Keratinocyte (primary cell): ENCODE results near the gene LRRC28. TPM values are rescaled to one million over a fixed set of nuclear protein-coding genes. Genes with fewer than 3 reads are reported as not detected.

ENCODE experiments used
- DNase-seq: peaks from one replicate; pipeline ENCODE4 v3.0.0-alpha.2; 2011; ENCODE audit warnings: low read depth, missing footprints, low spot score
- FAIRE-seq: peaks from 2 replicates; lab custom pipeline; 2011; peaks lifted over from hg19 to GRCh38; lab: Jason Lieb, UNC
- H2AFZ ChIP-seq: 2 replicates; pipeline ENCODE4 v1.6.0; 2012; ENCODE audit warnings: low read length, control low read depth, inconsistent platforms; ENCODE audit not compliant: control insufficient read depth
- H3K27ac ChIP-seq: 2 replicates; pipeline ENCODE4 v1.5.1; 2011; ENCODE audit warnings: low read length; ENCODE audit not compliant: control insufficient read depth, insufficient read depth
- H3K27me3 ChIP-seq: 3 replicates; pipeline ENCODE4 v1.6.0; 2011; ENCODE audit warnings: low read length; ENCODE audit not compliant: control insufficient read depth, insufficient read depth; ENCODE audit errors: extremely low read depth
- H3K36me3 ChIP-seq, 2 experiments: 2 replicates in 1 of 2; 3 replicates in 1 of 2; pipeline ENCODE4 v1.5.1; 2011; ENCODE audit warnings: low read length in 2 of 2, mild to moderate bottlenecking in 1 of 2; ENCODE audit not compliant: control insufficient read depth in 2 of 2, insufficient read depth in 2 of 2; ENCODE audit errors: extremely low read depth in 1 of 2
- H3K4me1 ChIP-seq: 3 replicates; pipeline ENCODE4 v1.5.1; 2011; ENCODE audit warnings: low read length; ENCODE audit not compliant: control insufficient read depth, insufficient read depth; ENCODE audit errors: extremely low read depth
- H3K4me2 ChIP-seq: 3 replicates; pipeline ENCODE4 v1.6.0; 2011; ENCODE audit warnings: low read depth, low read length; ENCODE audit not compliant: control insufficient read depth, insufficient read depth; ENCODE audit errors: extremely low read depth
- H3K4me3 ChIP-seq, 3 experiments: fragments of 200-600 bp in 1 of 3; sonication (generic) in 1 of 3; 2 replicates in 2 of 3; 3 replicates in 1 of 3; pipeline ENCODE4 v1.5.1; 2011 to 2016; ENCODE audit warnings: low read length in 3 of 3, mild to moderate bottlenecking in 3 of 3, control low read depth in 2 of 3, inconsistent platforms in 1 of 3, low read depth in 1 of 3, mixed read lengths in 1 of 3, mixed run types in 1 of 3, moderate library complexity in 1 of 3; ENCODE audit not compliant: control insufficient read depth in 2 of 3, insufficient read depth in 2 of 3; ENCODE audit errors: extremely low read depth in 1 of 3
- H3K79me2 ChIP-seq: 2 replicates; pipeline ENCODE4 v1.6.0; 2012; ENCODE audit warnings: low read length; ENCODE audit not compliant: control insufficient read depth, insufficient read depth
- H3K9ac ChIP-seq: 3 replicates; pipeline ENCODE4 v1.6.0; 2011; ENCODE audit warnings: low read length; ENCODE audit not compliant: control insufficient read depth, insufficient read depth; ENCODE audit errors: extremely low read depth
- H3K9me1 ChIP-seq: 3 replicates; pipeline ENCODE4 v1.6.0; 2011; ENCODE audit warnings: low read length; ENCODE audit not compliant: control insufficient read depth, insufficient read depth; ENCODE audit errors: extremely low read depth
- H3K9me3 ChIP-seq: 2 replicates; pipeline ENCODE4 v1.5.1; 2012; ENCODE audit warnings: low read depth, low read length; ENCODE audit not compliant: control insufficient read depth
- H4K20me1 ChIP-seq: 3 replicates; pipeline ENCODE4 v1.6.0; 2011; ENCODE audit warnings: low read length; ENCODE audit not compliant: control insufficient read depth, insufficient read depth; ENCODE audit errors: extremely low read depth
- CTCF ChIP-seq, 3 experiments: IDR thresholded peaks in 1 of 3; conservative IDR thresholded peaks in 1 of 3; optimal IDR thresholded peaks in 1 of 3; 2 replicates in 2 of 3; 3 replicates in 1 of 3; pipeline versions ENCODE3 to v1.5.1; 2011; ENCODE audit warnings: low read length in 3 of 3, mild to moderate bottlenecking in 3 of 3, moderate library complexity in 2 of 3, control low read depth in 1 of 3, inconsistent platforms in 1 of 3; ENCODE audit not compliant: insufficient read depth in 2 of 3; ENCODE audit errors: extremely low read depth in 1 of 3
- EZH2 ChIP-seq: IDR thresholded peaks from one replicate; pipeline ENCODE4 v1.6.1; 2012; ENCODE audit warnings: inconsistent platforms, mild to moderate bottlenecking, low read length, moderate library complexity
- dilution Hi-C: fragments of 300-500 bp; cut with MboI; formaldehyde crosslinking; loops from one replicate; pipeline ENCODE4 v1.7.0; 2020; ENCODE audit warnings: low sequenced_read_pairs; ENCODE audit not compliant: extremely low pct_ligation_motif_present
- polyA plus RNA-seq, 5 experiments: library from polyadenylated mRNA; depleted of rRNA in 3 of 5; stranded (reverse) in 3 of 5; stranded (forward) in 1 of 5; unstranded in 1 of 5; fragments of >200 nt; gene quantifications; 1 replicate in 1 of 5; 2 replicates in 3 of 5; 3 replicates in 1 of 5; pipeline versions ENCODE4 v1.2.1 to v1.2.3, GENCODE V29; 2011 to 2012; ENCODE audit warnings: missing spikeins in 2 of 5, low read depth in 1 of 5, low replicate concordance in 1 of 5

The LRRC28 gene
- polyA plus RNA-seq, 1 donor (not counting 4 experiments of a cell fraction or from before 2014, with no cell fraction given), result 25.1 TPM

GRCh38 chr15:99210334-99210733 lies 40.9 kb upstream of the LRRC28 start:
- H3K36me3 ChIP-seq, result peaks cover 0 to under 1% of the 10 kb centered on the region in 2 experiments
- H3K4me2 ChIP-seq, result no peak overlapping the region
- no peak overlapping the region for H3K4me3 ChIP-seq
- H2AFZ ChIP-seq, result no peak overlapping the region
- no peaks in the 10 kb centered on the region for H3K9me3 ChIP-seq
- dilution Hi-C loops, result no loop called here
- H3K9me1 ChIP-seq, result no peaks in the 10 kb centered on the region
- no peak overlapping the region for H3K9ac ChIP-seq
- no peak for DNase-seq
- no peaks in the 10 kb centered on the region for H3K27me3 ChIP-seq
- no peak for TF ChIP-seq CTCF (optimal IDR thresholded peaks at IDR 0.05 in 1 of 3, IDR thresholded peaks at IDR 0.05 in 1 of 3, conservative IDR thresholded peaks at IDR 0.05 in 1 of 3; ENCODE audit: extremely low read depth in 1 of 3, insufficient read depth in 2 of 3, low read length in 3 of 3)
- no peak for TF ChIP-seq EZH2
- no peaks in the 10 kb centered on the region for H4K20me1 ChIP-seq
- H3K27ac ChIP-seq, result no peak overlapping the region
- FAIRE-seq, result no peak
- no peaks in the 10 kb centered on the region for H3K79me2 ChIP-seq
- H3K4me1 ChIP-seq, result no peaks in the 10 kb centered on the region

GRCh38 chr15:99211926-99212325 lies 39.4 kb upstream of the LRRC28 start:
- no peak overlapping the region for H2AFZ ChIP-seq
- no peak overlapping the region for H3K9ac ChIP-seq
- no peak for FAIRE-seq
- H3K9me3 ChIP-seq, result no peaks in the 10 kb centered on the region
- no peaks in the 10 kb centered on the region for H3K27me3 ChIP-seq
- H4K20me1 ChIP-seq, result no peaks in the 10 kb centered on the region
- DNase-seq, result no peak
- no peak overlapping the region for H3K4me2 ChIP-seq
- H3K9me1 ChIP-seq, result no peaks in the 10 kb centered on the region
- no peaks in the 10 kb centered on the region for H3K79me2 ChIP-seq
- H3K4me1 ChIP-seq, result no peaks in the 10 kb centered on the region
- no peak overlapping the region for H3K4me3 ChIP-seq
- H3K27ac ChIP-seq, result no peak overlapping the region
- TF ChIP-seq EZH2 (no peak), CTCF (optimal IDR thresholded peaks at IDR 0.05 in 1 of 3, IDR thresholded peaks at IDR 0.05 in 1 of 3, conservative IDR thresholded peaks at IDR 0.05 in 1 of 3; ENCODE audit: extremely low read depth in 1 of 3, insufficient read depth in 2 of 3, low read length in 3 of 3) (no peak)
- H3K36me3 ChIP-seq, result peaks cover 0 to 4% of the 10 kb centered on the region in 2 experiments
- dilution Hi-C loops, result no loop called here
